Esophagus muscularis mucosa (tissue), 4 donors: ENCODE measurements around the gene ITPR1.

Source experiments
- CTCF ChIP-seq, 3 experiments: fragments of 200-600 bp in 2 of 3; fragments of 450-650 bp in 1 of 3; sonication (generic) in 2 of 3; IDR thresholded peaks; one replicate each; pipeline ENCODE4 v1.5.1; 2017 to 2019; ENCODE audit warnings: antibody characterized with exemption in 3 of 3, mild to moderate bottlenecking in 2 of 3, moderate library complexity in 1 of 3
- EP300 ChIP-seq: sonication (generic); formaldehyde crosslinking; IDR thresholded peaks from one replicate; pipeline ENCODE4 v1.6.1; 2017; ENCODE audit warnings: antibody characterized with exemption
- POLR2A ChIP-seq: fragments of 450-650 bp; IDR thresholded peaks from one replicate; pipeline ENCODE4 v1.6.1; 2017; ENCODE audit warnings: antibody characterized with exemption, moderate library complexity, mild to moderate bottlenecking, low read depth
- POLR2AphosphoS5 ChIP-seq, 2 donors: sonication (generic); formaldehyde crosslinking; IDR thresholded peaks; one replicate each; pipeline ENCODE4 v1.6.1; 2017; ENCODE audit warnings: antibody characterized with exemption in 2 of 2

DNA sequence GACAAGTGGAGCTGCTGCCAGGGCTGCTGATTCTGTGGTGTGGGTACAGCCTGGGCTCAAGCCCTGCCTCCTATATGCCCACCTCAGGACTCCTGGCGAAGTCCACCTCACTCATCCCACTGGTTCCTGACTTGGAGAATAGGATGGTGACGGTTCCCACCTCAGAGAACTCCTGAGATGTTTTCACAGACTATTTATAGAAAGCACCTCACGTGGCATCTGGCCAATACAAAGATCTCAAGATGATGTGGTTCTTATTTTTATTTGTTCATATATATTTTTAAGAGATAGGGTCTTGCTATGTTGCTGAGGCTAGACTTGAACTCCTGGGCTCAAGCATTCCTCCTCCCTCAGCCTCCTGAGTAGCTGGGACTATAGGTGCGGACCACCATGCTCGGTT, 249.2 kb downstream of the ITPR1 start:
- TF ChIP-seq POLR2A (no peak), CTCF (IDR thresholded peaks at IDR 0.05) (no peak), POLR2AphosphoS5 (IDR thresholded peaks at IDR 0.05) (no peak), EP300 (no peak)
